H1 (cell line): Measurements from ENCODE around the gene HTR3B. TPM values are rescaled to one million over a fixed set of nuclear protein-coding genes. Genes with fewer than 3 reads are reported as not detected.

Source experiments
- CTCF ChIA-PET: fragments of 300-600 bp; sonication (Branson Sonifier 250); formaldehyde crosslinking; loops from one replicate; lab custom pipeline; 2021; ENCODE audit not compliant: partially characterized antibody; lab: Charles Lee
- POLR2A ChIA-PET: fragments of 300-600 bp; sonication (Branson Sonifier 250); formaldehyde crosslinking; loops from one replicate; lab custom pipeline; 2021; ENCODE audit warnings: inconsistent platforms; ENCODE audit not compliant: partially characterized antibody; lab: Charles Lee
- DNase-seq, 2 experiments: peaks; one replicate each; pipeline versions ENCODE4 v3.0.0 to v3.0.0-alpha.2; 2010 to 2022; ENCODE audit warnings: low spot score in 2 of 2, low read depth in 1 of 2, mixed read lengths in 1 of 2
- FAIRE-seq: peaks from 2 replicates; lab custom pipeline; 2011; peaks lifted over from hg19 to GRCh38; lab: Jason Lieb, UNC
- H2AFZ ChIP-seq: 2 replicates; pipeline ENCODE4 v1.8.1; 2012; ENCODE audit warnings: low read length, inconsistent platforms
- H2AK5ac ChIP-seq: 2 replicates; pipeline ENCODE4 v1.6.1; 2013; ENCODE audit warnings: low read depth, low read length
- H2BK120ac ChIP-seq: replicated peaks from 2 replicates; pipeline ENCODE3; 2013; ENCODE audit warnings: low read depth, low read length, inconsistent platforms
- H2BK12ac ChIP-seq: 2 replicates; pipeline ENCODE4 v1.6.1; 2013; ENCODE audit warnings: low read depth, low read length
- H2BK15ac ChIP-seq: 2 replicates; pipeline ENCODE4 v1.6.1; 2013; ENCODE audit warnings: low read length
- H2BK20ac ChIP-seq: 2 replicates; pipeline ENCODE4 v1.6.1; 2013; ENCODE audit warnings: low read length
- H2BK5ac ChIP-seq: 2 replicates; pipeline ENCODE4 v1.6.1; 2013; ENCODE audit warnings: low read depth, low read length
- H3K14ac ChIP-seq: 2 replicates; pipeline ENCODE4 v1.6.1; 2013; ENCODE audit warnings: inconsistent platforms; ENCODE audit not compliant: insufficient read length
- H3K18ac ChIP-seq: 2 replicates; pipeline ENCODE4 v1.6.1; 2013; ENCODE audit warnings: low read length; ENCODE audit errors: extremely low read depth
- H3K23ac ChIP-seq: 2 replicates; pipeline ENCODE4 v1.6.1; 2013; ENCODE audit warnings: inconsistent platforms; ENCODE audit not compliant: insufficient read length
- H3K23me2 ChIP-seq: 2 replicates; pipeline ENCODE4 v1.6.1; 2013; ENCODE audit warnings: low read depth, low read length
- H3K27ac ChIP-seq: 2 replicates; pipeline ENCODE4 v1.6.1; 2011; ENCODE audit warnings: low read depth, low read length, inconsistent platforms
- H3K27me3 ChIP-seq, 4 experiments: replicated peaks in 1 of 4; 1 replicate in 1 of 4; 2 replicates in 3 of 4; pipeline versions ENCODE4 v1.6.1 to v1.8.1; 2011 to 2013; ENCODE audit warnings: low read length in 3 of 4, mild to moderate bottlenecking in 3 of 4, inconsistent platforms in 2 of 4, mixed read lengths in 2 of 4, moderate library complexity in 1 of 4; ENCODE audit not compliant: control insufficient read depth in 3 of 4, insufficient read depth in 3 of 4; ENCODE audit errors: extremely low read depth in 1 of 4
- H3K36me3 ChIP-seq, 4 experiments: 2 replicates each; pipeline versions ENCODE4 v1.6.1 to v1.8.1; 2011 to 2013; ENCODE audit warnings: mild to moderate bottlenecking in 4 of 4, low read length in 3 of 4, moderate library complexity in 2 of 4, control low read depth in 1 of 4, inconsistent platforms in 1 of 4; ENCODE audit not compliant: insufficient read depth in 4 of 4, control insufficient read depth in 2 of 4
- H3K4ac ChIP-seq: replicated peaks from 2 replicates; pipeline ENCODE3; 2013; ENCODE audit warnings: low read length, low read depth, mixed read lengths, inconsistent platforms; ENCODE audit not compliant: insufficient read length
- H3K4me1 ChIP-seq, 4 experiments: replicated peaks in 1 of 4; 1 replicate in 1 of 4; 2 replicates in 3 of 4; pipeline versions ENCODE4 v1.6.1 to v1.8.1; 2011 to 2013; ENCODE audit warnings: low read length in 3 of 4, inconsistent platforms in 2 of 4, mixed read lengths in 1 of 4; ENCODE audit not compliant: insufficient read depth in 4 of 4, control insufficient read depth in 3 of 4
- H3K4me2 ChIP-seq, 2 experiments: 2 replicates each; pipeline versions ENCODE4 v1.6.1 to v1.8.1; 2011 to 2013; ENCODE audit warnings: low read depth in 2 of 2, low read length in 2 of 2, control low read depth in 1 of 2, inconsistent platforms in 1 of 2, mild to moderate bottlenecking in 1 of 2; ENCODE audit not compliant: insufficient read depth in 1 of 2
- H3K4me3 ChIP-seq, 4 experiments: fragments of 200-600, 300-600 bp in 1 of 4; sonication (generic), shearing (Covaris generic), sonication (Bioruptor Twin) in 1 of 4; 2 replicates each; pipeline versions ENCODE4 v1.5.1 to v1.8.1; 2011 to 2016; ENCODE audit warnings: low read length in 4 of 4, low read depth in 3 of 4, control low read depth in 2 of 4, inconsistent platforms in 2 of 4, mild to moderate bottlenecking in 2 of 4, mixed read lengths in 1 of 4, moderate library complexity in 1 of 4; ENCODE audit not compliant: insufficient read depth in 2 of 4; ENCODE audit errors: extremely low read depth in 1 of 4
- H3K56ac ChIP-seq: replicated peaks from 2 replicates; pipeline ENCODE3; 2013; ENCODE audit warnings: low read depth, mild to moderate bottlenecking, mixed read lengths, low read length, inconsistent platforms; ENCODE audit not compliant: insufficient read length
- H3K79me1 ChIP-seq: 2 replicates; pipeline ENCODE4 v1.6.1; 2013; ENCODE audit warnings: low read depth, low read length, control low read depth
- H3K79me2 ChIP-seq, 2 experiments: 2 replicates each; pipeline versions ENCODE4 v1.6.1 to v1.8.1; 2012 to 2013; ENCODE audit warnings: low read length in 2 of 2, mild to moderate bottlenecking in 2 of 2, inconsistent platforms in 1 of 2; ENCODE audit not compliant: insufficient read depth in 2 of 2, control insufficient read depth in 1 of 2
- H3K9ac ChIP-seq, 4 experiments: replicated peaks in 1 of 4; 1 replicate in 1 of 4; 2 replicates in 3 of 4; pipeline versions ENCODE4 v1.6.1 to v1.8.1; 2011 to 2013; ENCODE audit warnings: low read depth in 3 of 4, low read length in 3 of 4, control low read depth in 2 of 4, mild to moderate bottlenecking in 2 of 4, moderate library complexity in 2 of 4, inconsistent platforms in 1 of 4; ENCODE audit errors: extremely low read depth in 1 of 4
- H3K9me3 ChIP-seq, 2 experiments: 2 replicates each; pipeline versions ENCODE4 v1.6.1 to v1.8.1; 2012 to 2013; ENCODE audit warnings: mild to moderate bottlenecking in 2 of 2, moderate library complexity in 2 of 2, control low read depth in 1 of 2, inconsistent platforms in 1 of 2, low read depth in 1 of 2, low read length in 1 of 2, mixed read lengths in 1 of 2; ENCODE audit not compliant: insufficient read depth in 2 of 2
- H4K20me1 ChIP-seq, 2 experiments: replicated peaks in 1 of 2; 2 replicates each; pipeline versions ENCODE3 to v1.8.1; 2011 to 2013; ENCODE audit warnings: inconsistent platforms in 2 of 2, low read length in 2 of 2, mild to moderate bottlenecking in 1 of 2; ENCODE audit not compliant: insufficient read depth in 2 of 2, control insufficient read depth in 1 of 2
- H4K5ac ChIP-seq: 2 replicates; pipeline ENCODE4 v1.6.1; 2013; ENCODE audit warnings: low read length, low read depth, mixed read lengths, inconsistent platforms; ENCODE audit not compliant: insufficient read length
- H4K8ac ChIP-seq: 2 replicates; pipeline ENCODE4 v1.8.0; 2013; ENCODE audit warnings: mild to moderate bottlenecking, moderate library complexity, low read length, inconsistent platforms; ENCODE audit not compliant: insufficient read depth; ENCODE audit errors: extremely low read depth
- H4K91ac ChIP-seq: replicated peaks from 2 replicates; pipeline ENCODE3; 2013; ENCODE audit warnings: low read length, mixed read lengths, inconsistent platforms; ENCODE audit not compliant: insufficient read length
- CHD2 ChIP-seq: IDR thresholded peaks from 2 replicates; pipeline ENCODE4 v1.6.1; 2012; ENCODE audit warnings: low read length, improper control_type of control experiment
- CREB1 ChIP-seq: IDR thresholded peaks from 2 replicates; pipeline ENCODE4 v1.6.1; 2012; ENCODE audit warnings: inconsistent platforms
- EP300 ChIP-seq, 2 experiments: IDR thresholded peaks; 1 replicate in 1 of 2; 2 replicates in 1 of 2; pipeline ENCODE4 v1.6.1; 2011 to 2012; ENCODE audit warnings: low read depth in 2 of 2, low read length in 2 of 2, mild to moderate bottlenecking in 2 of 2, borderline replicate concordance in 1 of 2, inconsistent platforms in 1 of 2, moderate library complexity in 1 of 2
- KDM1A ChIP-seq: fragments of 200-600, 300-600 bp; sonication (generic); IDR thresholded peaks from 2 replicates; pipeline ENCODE4 v1.7.1; 2016; ENCODE audit warnings: mild to moderate bottlenecking, low read length, borderline replicate concordance
- MAX ChIP-seq: IDR thresholded peaks from 2 replicates; pipeline ENCODE4 v1.6.1; 2012; ENCODE audit warnings: inconsistent platforms
- PHF8 ChIP-seq: fragments of 200-600 bp; sonication (generic); conservative IDR thresholded peaks from 2 replicates; pipeline ENCODE4 v1.7.1; 2012; ENCODE audit warnings: low read depth, mild to moderate bottlenecking, inconsistent platforms, low read length, moderate library complexity
- POLR2AphosphoS5 ChIP-seq: IDR thresholded peaks from 2 replicates; pipeline ENCODE4 v1.6.1; 2011; ENCODE audit warnings: low read depth, low read length
- RNF2 ChIP-seq: fragments of 200-900, 300-1000 bp; sonication (generic); IDR thresholded peaks from 2 replicates; pipeline ENCODE4 v1.7.1; 2016; ENCODE audit warnings: borderline replicate concordance, low read depth, mild to moderate bottlenecking, antibody characterized with exemption, low read length; ENCODE audit not compliant: poor library complexity, severe bottlenecking; ENCODE audit errors: missing control alignments
- SP1 ChIP-seq: IDR thresholded peaks from 2 replicates; pipeline ENCODE4 v1.6.1; 2011; ENCODE audit warnings: low read depth, low read length
- SP2 ChIP-seq: IDR thresholded peaks from 2 replicates; pipeline ENCODE4 v1.6.1; 2012; ENCODE audit warnings: mild to moderate bottlenecking, low read length, inconsistent platforms
- SRF ChIP-seq: IDR thresholded peaks from 2 replicates; pipeline ENCODE4 v1.6.1; 2011; ENCODE audit warnings: mild to moderate bottlenecking, low read depth, low read length, moderate library complexity
- TAF1 ChIP-seq: IDR thresholded peaks from 2 replicates; pipeline ENCODE4 v1.6.1; 2011; ENCODE audit warnings: mild to moderate bottlenecking, low read depth, low read length
- TAF7 ChIP-seq: optimal IDR thresholded peaks from 2 replicates; pipeline ENCODE3; 2011; ENCODE audit warnings: low read depth, mild to moderate bottlenecking, inconsistent platforms, low read length, moderate library complexity, borderline replicate concordance
- WGBS, 2 experiments: shearing (Covaris generic) in 1 of 2; methylation state at CpG; one replicate each; pipeline versions ENCODE4 v1.1.6 to v1.1.7; 2013 to 2015; ENCODE audit warnings: low lambda C conversion rate in 2 of 2, mixed read lengths in 2 of 2, inconsistent platforms in 1 of 2, low coverage in 1 of 2, missing lambda C conversion rate in 1 of 2; ENCODE audit not compliant: insufficient replicate concordance in 2 of 2, insufficient coverage in 1 of 2, insufficient read length in 1 of 2; ENCODE audit errors: extremely low coverage in 1 of 2, missing lambda C conversion rate in 1 of 2; 5-methylcytosine and 5-hydroxymethylcytosine counted together
- polyA plus RNA-seq, 7 experiments: library from polyadenylated mRNA; depleted of rRNA in 3 of 7; stranded (reverse) in 5 of 7; unstranded in 2 of 7; fragments of >200 nt in 5 of 7; fragments of 200-250 nt in 2 of 7; gene quantifications; 1 replicate in 5 of 7; 2 replicates in 1 of 7; 4 replicates in 1 of 7; pipeline versions ENCODE4 v1.2.1 to v1.2.3, GENCODE V29; 2011 to 2013; ENCODE audit warnings: missing spikeins in 2 of 7, mixed read lengths in 2 of 7
- total RNA-seq: library from RNA; stranded (reverse); fragmentation: NEBNext Ultra II Directional; extraction: Animal tissue kit (Norgen Biotek cat#: 25700); gene quantifications from 2 replicates; pipeline ENCODE4 v1.2.1, GENCODE V29; 2021

Gene HTR3B
- total and polyA plus RNA-seq, 2 of the 8 experiments (the other 6 are each of a cell fraction or from before 2014, with no cell fraction given): not detected

GRCh38 chr11:113956986-113957385, 52.4 kb downstream of the HTR3B start:
- no peak overlapping the region for H2BK15ac ChIP-seq
- H3K4me2 ChIP-seq: no peak overlapping the region
- TF ChIP-seq SP2: no peak
- TF ChIP-seq TAF1: no peak
- TF ChIP-seq CHD2: no peak
- no peak for TF ChIP-seq CREB1
- TF ChIP-seq MAX: no peak
- no peak for TF ChIP-seq KDM1A
- TF ChIP-seq SRF: no peak
- no peak for TF ChIP-seq PHF8
- TF ChIP-seq POLR2AphosphoS5: no peak
- no peak for TF ChIP-seq EP300 (IDR thresholded peaks at IDR 0.05; ENCODE audit: borderline replicate concordance in 1 of 2, low read depth in 2 of 2, low read length in 2 of 2)
- no peak for TF ChIP-seq TAF7
- no peak for TF ChIP-seq RNF2
- TF ChIP-seq SP1: no peak
- H2BK120ac ChIP-seq: no peak overlapping the region
- no peak overlapping the region for H4K5ac ChIP-seq
- H4K20me1 ChIP-seq: no peaks in the 10 kb centered on the region
- no peak overlapping the region for H2BK5ac ChIP-seq
- no peak overlapping the region for H3K56ac ChIP-seq
- POLR2A ChIA-PET: interaction anchor here (0.7 kb wide), 1 partner anchor 1151 kb away, joined by 3 read pairs; no protein-coding TSS in a partner anchor
- WGBS, 2 experiments: 85% methylated on average over 9 of the region's 9 CpGs; no CpG with 5 or more reads in 1 of the 2 experiments
- no peak overlapping the region for H3K14ac ChIP-seq
- H3K27me3 ChIP-seq: no peaks in the 10 kb centered on the region; a peak in 2 of 7 replicates
- peaks cover 2 to 19% (median 5%) of the 10 kb centered on the region in 4 experiments; a peak in 6 of 7 replicates for H3K4me1 ChIP-seq
- H3K27ac ChIP-seq: no peak overlapping the region
- H4K91ac ChIP-seq: no peak overlapping the region
- H3K23ac ChIP-seq: no peak overlapping the region
- no peak overlapping the region for H4K8ac ChIP-seq
- CTCF ChIA-PET: interaction anchor here (0.5 to 4.9 kb wide), 5 partner anchors 28 to 305 kb away, joined by 3 to 23 read pairs (median 15); no protein-coding TSS in a partner anchor
- H2AK5ac ChIP-seq: no peak overlapping the region
- no peaks in the 10 kb centered on the region for H3K9me3 ChIP-seq
- H2AFZ ChIP-seq: peak overlapping the region; percentile 34; the same call in 1 of the 2 replicates
- H3K9ac ChIP-seq: no peak overlapping the region
- FAIRE-seq (no peak), DNase-seq (no peak)
- H3K4ac ChIP-seq: no peak overlapping the region
- H3K4me3 ChIP-seq: no peak overlapping the region
- H3K23me2 ChIP-seq: no peaks in the 10 kb centered on the region
- no peaks in the 10 kb centered on the region for H3K79me2 ChIP-seq
- H3K18ac ChIP-seq: no peak overlapping the region
- no peaks in the 10 kb centered on the region for H3K79me1 ChIP-seq
- H2BK20ac ChIP-seq: 0 out of 2 replicates have a peak overlapping the region, but pooled peaks have one; percentile 72
- peak overlapping the region; percentile 63; the same call in 1 of the 2 replicates for H2BK12ac ChIP-seq
- no peaks in the 10 kb centered on the region for H3K36me3 ChIP-seq
